Islet of Langerhans (tissue), 1 donor: ENCODE results near the gene CDHR1.

Source experiments
- FAIRE-seq: peaks from one replicate; lab custom pipeline; 2011; peaks lifted over from hg19 to GRCh38; lab: Jason Lieb, UNC

CDHR1 gene

GRCh38 chr10:84264611-84265141 lies 70.3 kb downstream of the CDHR1 start:
- no peak for FAIRE-seq

- FAIRE-seq = no peak
Measured at GRCh38 chr10:84265418-84265817, 71.1 kb downstream of the CDHR1 start.

GRCh38 chr10:84267503-84268126 lies 73.3 kb downstream of the CDHR1 start:
- no peak for FAIRE-seq

GRCh38 chr10:84269162-84269561 lies 74.8 kb downstream of the CDHR1 start:
- FAIRE-seq = no peak
